IMR-90 (cell line): Measurements from ENCODE around the gene IWS1. TPM values are rescaled to one million over a fixed set of nuclear protein-coding genes. Genes with fewer than 3 reads are reported as not detected.

Experiments used
- ATAC-seq: fragments of 200-7000 bp; cut with Tn5 transposase; 2 replicates; pipeline ENCODE4 v1.9.1; 2020; ENCODE audit warnings: low read depth, mild to moderate bottlenecking, moderate library complexity
- BruUV-seq: library from RNA; stranded (reverse); fragments of 400-500 nt; replicated peaks from 2 replicates; lab custom pipeline; 2021; lab: Mats Ljungman, UMichigan
- CTCF ChIA-PET: fragments of 300-600 bp; formaldehyde crosslinking; extraction: SDS; loops from one replicate; lab custom pipeline; 2021; ENCODE audit warnings: antibody characterized with exemption; lab: Yijun Ruan, JAX
- POLR2A ChIA-PET: fragments of 300-600 bp; sonication (Branson Sonifier 250); formaldehyde crosslinking; loops from one replicate; lab custom pipeline; 2022; ENCODE audit warnings: antibody characterized with exemption; ENCODE audit not compliant: unreplicated experiment; lab: Charles Lee
- DNase-seq: peaks from one replicate; pipeline ENCODE4 v3.0.0; 2013
- H2AFZ ChIP-seq: replicated peaks from 2 replicates; pipeline ENCODE3; 2013; ENCODE audit warnings: low read length, mild to moderate bottlenecking; ENCODE audit not compliant: poor library complexity
- H2AK5ac ChIP-seq: 2 replicates; pipeline ENCODE4 v1.6.1; 2013; ENCODE audit warnings: low read depth, low read length, inconsistent platforms
- H2AK9ac ChIP-seq: replicated peaks from 2 replicates; pipeline ENCODE3; 2013; ENCODE audit warnings: mild to moderate bottlenecking, low read depth, low read length, moderate library complexity; ENCODE audit not compliant: poor library complexity
- H2BK120ac ChIP-seq: 2 replicates; pipeline ENCODE4 v1.6.1; 2013; ENCODE audit warnings: low read depth, low read length, inconsistent platforms
- H2BK15ac ChIP-seq: 3 replicates; pipeline ENCODE4 v1.6.1; 2013; ENCODE audit warnings: low read depth, low read length, inconsistent platforms
- H2BK20ac ChIP-seq: 2 replicates; pipeline ENCODE4 v1.6.1; 2013; ENCODE audit warnings: low read depth, mild to moderate bottlenecking, inconsistent platforms, low read length, moderate library complexity
- H2BK5ac ChIP-seq: 2 replicates; pipeline ENCODE4 v1.6.1; 2013; ENCODE audit warnings: mild to moderate bottlenecking, low read depth, low read length, inconsistent platforms; ENCODE audit not compliant: poor library complexity, severe bottlenecking
- H3K14ac ChIP-seq: replicated peaks from 2 replicates; pipeline ENCODE4 v1.6.1; 2013; ENCODE audit warnings: low read depth, low read length, inconsistent platforms
- H3K18ac ChIP-seq: 2 replicates; pipeline ENCODE4 v1.6.1; 2013; ENCODE audit warnings: low read depth, low read length, control low read depth
- H3K23ac ChIP-seq: 2 replicates; pipeline ENCODE4 v1.6.1; 2013; ENCODE audit warnings: low read depth, low read length, inconsistent platforms
- H3K27ac ChIP-seq: 2 replicates; pipeline ENCODE4 v1.5.1; 2013; ENCODE audit warnings: mild to moderate bottlenecking, control low read depth, low read length; ENCODE audit not compliant: insufficient read depth
- H3K27me3 ChIP-seq: 2 replicates; pipeline ENCODE4 v1.6.1; 2013; ENCODE audit warnings: low read length; ENCODE audit not compliant: control insufficient read depth, insufficient read depth
- H3K36me3 ChIP-seq: 2 replicates; pipeline ENCODE4 v1.6.1; 2013; ENCODE audit warnings: low read length, mixed read lengths; ENCODE audit not compliant: control insufficient read depth, insufficient read depth
- H3K4ac ChIP-seq: 2 replicates; pipeline ENCODE4 v1.6.1; 2013; ENCODE audit warnings: low read depth, low read length, inconsistent platforms
- H3K4me1 ChIP-seq: 2 replicates; pipeline ENCODE4 v1.6.1; 2013; ENCODE audit warnings: low read length, mixed read lengths; ENCODE audit not compliant: control insufficient read depth, insufficient read depth
- H3K4me2 ChIP-seq: 2 replicates; pipeline ENCODE4 v1.6.1; 2013; ENCODE audit warnings: low read depth, mild to moderate bottlenecking, control low read depth, low read length, moderate library complexity
- H3K4me3 ChIP-seq: 2 replicates; pipeline ENCODE4 v1.5.1; 2013; ENCODE audit warnings: low read depth, mild to moderate bottlenecking, control low read depth, low read length, moderate library complexity; ENCODE audit not compliant: insufficient read depth
- H3K56ac ChIP-seq: 2 replicates; pipeline ENCODE4 v1.6.1; 2013; ENCODE audit warnings: low read length, inconsistent platforms; ENCODE audit not compliant: insufficient read depth; ENCODE audit errors: extremely low read depth
- H3K79me1 ChIP-seq, 2 experiments: 2 replicates each; pipeline ENCODE4 v1.6.1; 2013; ENCODE audit warnings: low read length in 2 of 2, inconsistent platforms in 1 of 2, low read depth in 1 of 2
- H3K9ac ChIP-seq: 2 replicates; pipeline ENCODE4 v1.6.1; 2013; ENCODE audit warnings: low read depth, low read length, control low read depth
- H3K9me1 ChIP-seq: 2 replicates; pipeline ENCODE4 v1.6.1; 2013; ENCODE audit warnings: low read length, inconsistent platforms; ENCODE audit not compliant: insufficient read depth
- H3K9me3 ChIP-seq: 2 replicates; pipeline ENCODE4 v1.6.1; 2013; ENCODE audit warnings: low read length; ENCODE audit not compliant: control insufficient read depth, insufficient read depth
- H4K20me1 ChIP-seq: 2 replicates; pipeline ENCODE4 v1.6.1; 2013; ENCODE audit warnings: low read length, inconsistent platforms; ENCODE audit not compliant: insufficient read depth
- H4K5ac ChIP-seq: 2 replicates; pipeline ENCODE4 v1.6.1; 2013; ENCODE audit warnings: mild to moderate bottlenecking, low read depth, low read length, control low read depth
- H4K8ac ChIP-seq, 2 experiments: 2 replicates each; pipeline ENCODE4 v1.6.1; 2013; ENCODE audit warnings: low read depth in 2 of 2, low read length in 2 of 2, control low read depth in 1 of 2, inconsistent platforms in 1 of 2
- H4K91ac ChIP-seq: 2 replicates; pipeline ENCODE4 v1.6.1; 2013; ENCODE audit warnings: low read depth, low read length, inconsistent platforms; ENCODE audit not compliant: insufficient read depth
- CHD1 ChIP-seq: IDR thresholded peaks from 2 replicates; pipeline ENCODE4 v1.6.1; 2012; ENCODE audit warnings: low read depth, low read length, improper control_type of control experiment
- MAZ ChIP-seq: IDR thresholded peaks from 2 replicates; pipeline ENCODE4 v1.6.1; 2012; ENCODE audit warnings: low read depth, mild to moderate bottlenecking, low read length, improper control_type of control experiment, moderate library complexity, borderline replicate concordance
- NFE2L2 ChIP-seq: fragments of 150-350 bp; IDR thresholded peaks from 2 replicates; pipeline ENCODE4 v1.6.1; 2016; ENCODE audit warnings: low read depth, mild to moderate bottlenecking, low read length
- POLR2A ChIP-seq: IDR thresholded peaks from 2 replicates; pipeline ENCODE4 v1.6.1; 2012; ENCODE audit warnings: mild to moderate bottlenecking, low read depth, low read length
- RAD21 ChIP-seq: IDR thresholded peaks from 2 replicates; pipeline ENCODE4 v1.6.1; 2012; ENCODE audit warnings: low read length, improper control_type of control experiment
- RCOR1 ChIP-seq: IDR thresholded peaks from 2 replicates; pipeline ENCODE4 v1.6.1; 2012; ENCODE audit warnings: mild to moderate bottlenecking, low read length, improper control_type of control experiment; ENCODE audit not compliant: insufficient replicate concordance
- SMC3 ChIP-seq: fragments of 150-350 bp; IDR thresholded peaks from 2 replicates; pipeline ENCODE4 v1.6.1; 2016; ENCODE audit warnings: low read depth, mild to moderate bottlenecking, antibody characterized with exemption, low read length, moderate library complexity
- WGBS, 2 experiments: methylation state at CpG; one replicate each; pipeline versions ENCODE4 v1.1.5 to v1.1.7; 2013; ENCODE audit warnings: missing lambda C conversion rate in 2 of 2; ENCODE audit not compliant: insufficient read length in 1 of 2; ENCODE audit errors: extremely low coverage in 2 of 2; 5-methylcytosine and 5-hydroxymethylcytosine counted together
- dilution Hi-C: fragments of 300-500 bp; cut with HindIII; formaldehyde crosslinking; loops from one replicate; pipeline ENCODE4 v1.14.3; 2018; ENCODE audit warnings: low sequenced_read_pairs; ENCODE audit not compliant: unreplicated experiment
- in situ Hi-C: fragments of 300-500 bp; cut with MboI; formaldehyde crosslinking; loops from 3 replicates; pipeline ENCODE4 v1.14.3; 2019; ENCODE audit warnings: low sequenced_read_pairs, inconsistent platforms, mixed read lengths
- intact Hi-C: fragments of 100-400 bp; cut with micrococcal nuclease; formaldehyde crosslinking; loops from 2 replicates; pipeline ENCODE4 v1.10.0; 2022
- polyA plus RNA-seq, 3 experiments: library from polyadenylated mRNA; depleted of rRNA; stranded (reverse); fragments of >200 nt; gene quantifications; 2 replicates each; pipeline ENCODE4 v1.2.3, GENCODE V29; 2012; ENCODE audit warnings: low replicate concordance in 1 of 3
- total RNA-seq: library from RNA; depleted of rRNA; stranded (reverse); fragments of >200 nt; gene quantifications from 2 replicates; pipeline ENCODE4 v1.2.3, GENCODE V29; 2012
- TF ChIP-seq, protein P1 (sequence below): fragments of 150-350 bp; IDR thresholded peaks from 2 replicates; pipeline ENCODE4 v1.6.1; 2016; ENCODE audit warnings: low read depth, mild to moderate bottlenecking, low read length, moderate library complexity, borderline replicate concordance
- TF ChIP-seq, protein P2 (sequence below): conservative IDR thresholded peaks from 2 replicates; pipeline ENCODE4 v1.5.1; 2012; ENCODE audit warnings: mild to moderate bottlenecking, low read depth, low read length, improper control_type of control experiment
- TF ChIP-seq, protein P3 (sequence below): fragments of 150-350 bp; IDR thresholded peaks from 2 replicates; pipeline ENCODE4 v1.6.1; 2017; ENCODE audit warnings: mild to moderate bottlenecking, antibody characterized with exemption, low read length, low read depth

Gene IWS1
- total and polyA plus RNA-seq, 2 of the 4 experiments (the other 2 are of a cell fraction): 31.5 to 52.5 TPM

DNA sequence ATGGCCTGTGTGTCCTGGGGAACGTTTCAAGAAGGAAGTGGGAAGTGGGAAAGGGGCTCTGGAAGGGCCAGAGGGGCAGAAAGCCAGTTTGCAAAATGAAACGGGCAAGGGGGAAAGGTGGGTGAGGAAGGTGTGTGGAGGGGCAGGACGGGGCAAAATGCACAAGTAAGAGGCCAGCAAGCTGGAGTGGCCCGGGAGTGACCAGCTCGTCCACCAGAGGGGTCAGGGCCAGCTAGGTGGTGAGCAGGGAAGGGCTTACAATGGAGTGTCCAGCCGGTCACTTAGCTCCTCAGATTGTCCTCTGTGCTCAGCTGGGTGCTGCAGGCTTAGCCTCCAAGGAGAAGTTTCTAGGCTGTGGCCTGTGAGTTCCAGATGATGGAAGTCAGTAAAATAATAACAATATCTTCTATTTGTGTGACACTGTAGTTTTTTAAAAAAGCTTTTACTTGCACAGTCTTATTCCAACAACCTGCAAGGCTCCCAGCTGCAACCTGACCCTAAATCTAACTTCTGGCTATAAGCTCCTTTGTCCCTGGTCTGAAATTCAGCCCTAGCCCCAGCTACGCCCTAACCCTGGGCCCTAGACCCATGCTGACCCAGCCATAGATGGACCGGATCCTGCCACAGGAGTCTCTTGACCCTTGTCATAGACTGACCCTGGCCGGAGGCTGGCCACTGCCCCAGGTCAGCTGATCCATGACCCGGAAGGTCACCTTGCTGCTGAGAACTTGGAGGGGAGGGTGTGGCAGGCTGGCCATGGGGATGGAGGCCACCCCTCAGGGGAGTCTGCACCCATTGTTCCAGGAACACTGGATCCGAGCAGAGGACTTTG lies 38.4 kb upstream of the IWS1 start:
- no peak overlapping the region for H2BK20ac ChIP-seq
- no peak overlapping the region for H2AK9ac ChIP-seq
- no peak overlapping the region for H2BK15ac ChIP-seq
- no peak overlapping the region for H4K8ac ChIP-seq
- H2AK5ac ChIP-seq: no peak overlapping the region
- no peak overlapping the region for H3K18ac ChIP-seq
- no peaks in the 10 kb centered on the region for H3K79me1 ChIP-seq
- H4K91ac ChIP-seq: no peak overlapping the region
- peaks cover 2% of the 10 kb centered on the region; the same call in 1 of the 2 replicates for H3K9me3 ChIP-seq
- H3K4me2 ChIP-seq: no peak overlapping the region
- H4K5ac ChIP-seq: no peak overlapping the region
- ATAC-seq (no peak), DNase-seq (no peak)
- no peaks in the 10 kb centered on the region for H3K9me1 ChIP-seq
- no peak overlapping the region for H2BK5ac ChIP-seq
- peaks cover 14% of the 10 kb centered on the region for H3K27me3 ChIP-seq
- no peak overlapping the region for H2BK120ac ChIP-seq
- dilution Hi-C loops (no loop called here), intact Hi-C loops (no loop called here), in situ Hi-C loops (no loop called here)
- 36% methylated on average over 2 of the region's 11 CpGs; no CpG with 5 or more reads in 1 of the 2 experiments for whole genome bisulfite sequencing, 2 experiments
- POLR2A ChIA-PET: no interaction called here
- H3K36me3 ChIP-seq: no peaks in the 10 kb centered on the region
- H3K27ac ChIP-seq: no peak overlapping the region
- BruUV-seq: no TSS peak
- no peak overlapping the region for H3K56ac ChIP-seq
- CTCF ChIA-PET: interaction anchor here (0.5 to 0.6 kb wide), 2 partner anchors 10 to 367 kb away, joined by 3 to 4 read pairs; no protein-coding TSS in a partner anchor
- TF ChIP-seq RAD21 (no peak), MAZ (no peak), CHD1 (no peak), NFE2L2 (no peak), SMC3 (no peak), POLR2A (no peak), RCOR1 (no peak)
- TF ChIP-seq, protein P1, sequence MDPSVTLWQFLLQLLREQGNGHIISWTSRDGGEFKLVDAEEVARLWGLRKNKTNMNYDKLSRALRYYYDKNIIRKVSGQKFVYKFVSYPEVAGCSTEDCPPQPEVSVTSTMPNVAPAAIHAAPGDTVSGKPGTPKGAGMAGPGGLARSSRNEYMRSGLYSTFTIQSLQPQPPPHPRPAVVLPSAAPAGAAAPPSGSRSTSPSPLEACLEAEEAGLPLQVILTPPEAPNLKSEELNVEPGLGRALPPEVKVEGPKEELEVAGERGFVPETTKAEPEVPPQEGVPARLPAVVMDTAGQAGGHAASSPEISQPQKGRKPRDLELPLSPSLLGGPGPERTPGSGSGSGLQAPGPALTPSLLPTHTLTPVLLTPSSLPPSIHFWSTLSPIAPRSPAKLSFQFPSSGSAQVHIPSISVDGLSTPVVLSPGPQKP: no peak
- TF ChIP-seq, protein P2, sequence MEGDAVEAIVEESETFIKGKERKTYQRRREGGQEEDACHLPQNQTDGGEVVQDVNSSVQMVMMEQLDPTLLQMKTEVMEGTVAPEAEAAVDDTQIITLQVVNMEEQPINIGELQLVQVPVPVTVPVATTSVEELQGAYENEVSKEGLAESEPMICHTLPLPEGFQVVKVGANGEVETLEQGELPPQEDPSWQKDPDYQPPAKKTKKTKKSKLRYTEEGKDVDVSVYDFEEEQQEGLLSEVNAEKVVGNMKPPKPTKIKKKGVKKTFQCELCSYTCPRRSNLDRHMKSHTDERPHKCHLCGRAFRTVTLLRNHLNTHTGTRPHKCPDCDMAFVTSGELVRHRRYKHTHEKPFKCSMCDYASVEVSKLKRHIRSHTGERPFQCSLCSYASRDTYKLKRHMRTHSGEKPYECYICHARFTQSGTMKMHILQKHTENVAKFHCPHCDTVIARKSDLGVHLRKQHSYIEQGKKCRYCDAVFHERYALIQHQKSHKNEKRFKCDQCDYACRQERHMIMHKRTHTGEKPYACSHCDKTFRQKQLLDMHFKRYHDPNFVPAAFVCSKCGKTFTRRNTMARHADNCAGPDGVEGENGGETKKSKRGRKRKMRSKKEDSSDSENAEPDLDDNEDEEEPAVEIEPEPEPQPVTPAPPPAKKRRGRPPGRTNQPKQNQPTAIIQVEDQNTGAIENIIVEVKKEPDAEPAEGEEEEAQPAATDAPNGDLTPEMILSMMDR: no peak
- TF ChIP-seq, protein P3, sequence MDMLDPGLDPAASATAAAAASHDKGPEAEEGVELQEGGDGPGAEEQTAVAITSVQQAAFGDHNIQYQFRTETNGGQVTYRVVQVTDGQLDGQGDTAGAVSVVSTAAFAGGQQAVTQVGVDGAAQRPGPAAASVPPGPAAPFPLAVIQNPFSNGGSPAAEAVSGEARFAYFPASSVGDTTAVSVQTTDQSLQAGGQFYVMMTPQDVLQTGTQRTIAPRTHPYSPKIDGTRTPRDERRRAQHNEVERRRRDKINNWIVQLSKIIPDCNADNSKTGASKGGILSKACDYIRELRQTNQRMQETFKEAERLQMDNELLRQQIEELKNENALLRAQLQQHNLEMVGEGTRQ: no peak
- H3K4me3 ChIP-seq: no peak overlapping the region
- no peak overlapping the region for H3K4ac ChIP-seq
- H3K14ac ChIP-seq: no peak overlapping the region
- no peak overlapping the region for H3K9ac ChIP-seq
- no peak overlapping the region for H2AFZ ChIP-seq
- H3K23ac ChIP-seq: no peak overlapping the region
- no peaks in the 10 kb centered on the region; the same call in 1 of the 2 replicates for H3K4me1 ChIP-seq
- no peaks in the 10 kb centered on the region for H4K20me1 ChIP-seq
